Left ventricle myocardium inferior (tissue), 1 donor: ENCODE results near the gene SLC43A3. TPM values are rescaled to one million over a fixed set of nuclear protein-coding genes. Genes with fewer than 3 reads are reported as not detected.
A peak's percentile ranks its signal among the peaks of the same experiment; 100 is the strongest.

Source experiments
- DNase-seq: peaks from one replicate; pipeline ENCODE4 v3.0.0-alpha.2; 2020
- H3K27ac ChIP-seq: fragments of 200-600 bp; replicated peaks from 2 replicates; pipeline ENCODE4 v1.8.0; 2021
- H3K27me3 ChIP-seq: fragments of 200-600 bp; 2 replicates; pipeline ENCODE4 v1.8.0; 2021; ENCODE audit warnings: low read depth
- H3K36me3 ChIP-seq: fragments of 200-600 bp; 2 replicates; pipeline ENCODE4 v1.8.0; 2021
- H3K4me1 ChIP-seq: fragments of 200-600 bp; 2 replicates; pipeline ENCODE4 v1.8.0; 2021
- H3K4me3 ChIP-seq: fragments of 200-600 bp; 2 replicates; pipeline ENCODE4 v1.8.0; 2021; ENCODE audit warnings: mild to moderate bottlenecking, moderate library complexity
- H3K9me3 ChIP-seq: fragments of 200-600 bp; replicated peaks from 2 replicates; pipeline ENCODE4 v1.8.0; 2021
- intact Hi-C: fragments of 100-400 bp; cut with micrococcal nuclease; formaldehyde crosslinking; loops from one replicate; pipeline ENCODE4 v1.11.0; 2022
- total RNA-seq: library from RNA; stranded (reverse); fragmentation: NEBNext Ultra II Directional; extraction: Animal tissue kit (Norgen Biotek cat#: 25700); gene quantifications from one replicate; pipeline ENCODE4 v1.2.1, GENCODE V29; 2021
- TF ChIP-seq, protein P1 (sequence below): fragments of 200-600 bp; IDR thresholded peaks from 2 replicates; pipeline ENCODE4 v1.8.0; 2021; ENCODE audit warnings: antibody characterized with exemption, mild to moderate bottlenecking, borderline replicate concordance
- donor health status: DM: no; HTN: yes; CAD: no; lungs with severe emphysema.

Gene SLC43A3
- total RNA-seq, 1 donor from 2014 or later, result 21.0 TPM

DNA sequence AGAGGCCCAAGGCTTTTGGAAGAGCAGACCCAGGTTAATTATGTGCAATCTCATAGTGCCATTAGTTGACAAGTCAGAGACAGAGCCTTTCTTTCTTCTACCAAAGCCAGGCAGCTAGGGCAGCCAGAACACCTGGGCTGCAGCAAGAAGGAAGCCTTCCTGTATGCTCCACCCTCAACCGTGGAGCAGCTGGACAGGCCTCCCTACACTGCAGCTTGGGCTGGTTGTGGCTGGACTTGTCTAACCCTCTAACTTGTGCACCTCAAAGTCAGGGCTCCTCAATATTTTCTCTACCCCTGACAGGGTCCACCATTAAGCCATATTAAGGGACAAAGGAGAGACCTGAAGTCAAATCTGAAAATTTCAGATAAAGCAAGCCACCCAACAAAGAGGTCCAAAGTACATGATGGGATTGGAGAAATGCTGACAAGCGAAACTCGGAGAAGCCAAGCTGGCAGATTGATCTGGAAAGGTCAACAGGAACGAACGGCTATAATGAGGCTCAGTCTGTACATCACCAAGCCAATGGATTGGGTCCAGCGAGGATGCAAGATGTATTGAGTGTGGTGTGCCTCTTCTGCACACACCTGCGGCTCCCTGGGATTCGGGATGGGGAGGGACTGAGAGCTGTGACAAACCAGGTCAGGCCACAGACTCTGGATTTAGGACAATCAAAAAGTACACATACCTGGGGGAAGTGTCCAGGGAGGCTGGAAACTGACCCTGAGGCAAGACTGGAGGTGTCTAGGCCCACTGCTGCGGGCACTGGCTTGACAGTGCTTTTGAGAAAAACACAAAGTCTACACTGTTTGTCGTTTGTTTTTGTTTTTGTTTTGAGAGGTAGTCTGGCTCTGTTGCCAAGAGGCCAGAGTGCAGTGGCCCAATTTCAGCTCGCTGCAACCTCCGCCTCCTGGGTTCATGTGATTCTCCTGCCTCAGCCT is 11.7 kb upstream of the SLC43A3 start:
- H3K36me3 ChIP-seq, result no peaks in the 10 kb centered on the region
- DNase-seq, result no peak
- TF ChIP-seq, protein P1, sequence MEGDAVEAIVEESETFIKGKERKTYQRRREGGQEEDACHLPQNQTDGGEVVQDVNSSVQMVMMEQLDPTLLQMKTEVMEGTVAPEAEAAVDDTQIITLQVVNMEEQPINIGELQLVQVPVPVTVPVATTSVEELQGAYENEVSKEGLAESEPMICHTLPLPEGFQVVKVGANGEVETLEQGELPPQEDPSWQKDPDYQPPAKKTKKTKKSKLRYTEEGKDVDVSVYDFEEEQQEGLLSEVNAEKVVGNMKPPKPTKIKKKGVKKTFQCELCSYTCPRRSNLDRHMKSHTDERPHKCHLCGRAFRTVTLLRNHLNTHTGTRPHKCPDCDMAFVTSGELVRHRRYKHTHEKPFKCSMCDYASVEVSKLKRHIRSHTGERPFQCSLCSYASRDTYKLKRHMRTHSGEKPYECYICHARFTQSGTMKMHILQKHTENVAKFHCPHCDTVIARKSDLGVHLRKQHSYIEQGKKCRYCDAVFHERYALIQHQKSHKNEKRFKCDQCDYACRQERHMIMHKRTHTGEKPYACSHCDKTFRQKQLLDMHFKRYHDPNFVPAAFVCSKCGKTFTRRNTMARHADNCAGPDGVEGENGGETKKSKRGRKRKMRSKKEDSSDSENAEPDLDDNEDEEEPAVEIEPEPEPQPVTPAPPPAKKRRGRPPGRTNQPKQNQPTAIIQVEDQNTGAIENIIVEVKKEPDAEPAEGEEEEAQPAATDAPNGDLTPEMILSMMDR, result no peak
- no peaks in the 10 kb centered on the region for H3K9me3 ChIP-seq
- H3K4me3 ChIP-seq, result no peak overlapping the region
- H3K27me3 ChIP-seq, result no peaks in the 10 kb centered on the region
- intact Hi-C loops, result no loop called here
- no peak overlapping the region for H3K27ac ChIP-seq
- H3K4me1 ChIP-seq, result no peaks in the 10 kb centered on the region

DNA sequence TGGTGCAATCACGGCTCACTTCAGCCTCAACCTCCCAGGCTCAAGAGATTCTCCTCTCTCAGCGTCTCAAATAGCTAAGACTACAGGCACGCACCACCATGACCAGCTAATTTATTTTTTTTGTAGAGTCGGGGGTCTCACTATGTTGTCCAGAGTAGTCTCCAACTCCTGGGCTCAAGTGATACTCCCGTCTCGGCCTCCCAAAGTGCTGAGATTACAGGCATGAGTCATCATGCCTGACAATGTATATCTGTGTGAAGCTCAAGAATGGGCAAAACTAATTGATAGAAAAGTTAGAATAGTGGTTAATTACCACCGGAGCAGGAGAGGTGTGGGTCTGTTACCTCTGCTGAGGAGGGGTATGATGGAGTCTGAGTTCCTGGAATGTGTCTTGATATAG is 9.1 kb upstream of the SLC43A3 start:
- Histone ChIP-seq H3K4me1 (no peaks in the 10 kb centered on the region), H3K27me3 (no peaks in the 10 kb centered on the region), H3K9me3 (no peaks in the 10 kb centered on the region), H3K27ac (no peak overlapping the region), H3K4me3 (no peak overlapping the region), H3K36me3 (no peaks in the 10 kb centered on the region)
- intact Hi-C loops, result no loop called here
- TF ChIP-seq, protein P1, result no peak
- DNase-seq, result no peak

DNA sequence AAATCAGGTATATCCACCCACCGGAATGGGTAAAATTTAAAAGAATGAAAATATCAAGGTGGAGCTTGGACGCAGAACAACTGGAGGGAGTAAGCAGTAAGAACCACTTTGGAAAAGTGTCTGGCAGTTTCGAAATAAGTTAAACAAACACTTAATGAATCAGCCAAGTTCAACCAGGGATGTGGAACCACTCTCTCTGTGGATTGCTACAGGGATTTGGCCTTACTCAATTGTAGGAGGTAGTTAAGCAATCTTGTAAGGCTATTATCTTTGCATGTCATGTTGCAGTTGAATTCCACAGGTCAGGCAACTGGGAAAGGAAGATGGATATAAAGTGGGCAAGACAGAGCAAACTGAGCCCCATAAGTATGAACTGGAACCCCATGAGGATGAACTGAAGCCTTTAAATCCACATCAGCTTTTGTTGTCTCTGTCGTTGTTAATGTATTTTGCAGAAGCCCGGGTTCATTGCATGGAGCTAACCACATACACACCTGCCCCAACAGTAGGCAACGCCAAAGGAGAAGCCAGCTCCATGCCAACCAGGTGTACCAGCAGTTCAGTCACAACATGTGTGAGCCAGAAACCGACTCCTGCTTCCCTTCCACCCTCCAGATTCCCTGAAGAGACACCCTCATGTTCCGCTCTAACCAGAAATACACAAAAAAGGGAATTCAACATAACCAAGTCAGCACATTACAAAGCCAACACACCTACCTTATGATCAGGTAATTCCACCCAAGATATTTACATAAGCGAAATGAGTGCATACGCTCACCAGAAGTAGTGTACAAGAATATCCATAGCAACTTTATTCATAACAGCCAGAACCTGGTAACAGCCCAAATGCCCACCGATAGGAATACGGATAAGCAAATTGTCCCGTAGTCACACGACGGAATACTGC is 8.0 kb upstream of the SLC43A3 start:
- H3K9me3 ChIP-seq, result no peaks in the 10 kb centered on the region
- H3K27me3 ChIP-seq, result no peaks in the 10 kb centered on the region
- intact Hi-C loops, result no loop called here
- DNase-seq, result no peak
- H3K4me1 ChIP-seq, result peaks cover 8% of the 10 kb centered on the region
- H3K27ac ChIP-seq, result peak overlapping the region; percentile 27
- H3K4me3 ChIP-seq, result no peak overlapping the region
- TF ChIP-seq, protein P1, result no peak
- H3K36me3 ChIP-seq, result no peaks in the 10 kb centered on the region

DNA sequence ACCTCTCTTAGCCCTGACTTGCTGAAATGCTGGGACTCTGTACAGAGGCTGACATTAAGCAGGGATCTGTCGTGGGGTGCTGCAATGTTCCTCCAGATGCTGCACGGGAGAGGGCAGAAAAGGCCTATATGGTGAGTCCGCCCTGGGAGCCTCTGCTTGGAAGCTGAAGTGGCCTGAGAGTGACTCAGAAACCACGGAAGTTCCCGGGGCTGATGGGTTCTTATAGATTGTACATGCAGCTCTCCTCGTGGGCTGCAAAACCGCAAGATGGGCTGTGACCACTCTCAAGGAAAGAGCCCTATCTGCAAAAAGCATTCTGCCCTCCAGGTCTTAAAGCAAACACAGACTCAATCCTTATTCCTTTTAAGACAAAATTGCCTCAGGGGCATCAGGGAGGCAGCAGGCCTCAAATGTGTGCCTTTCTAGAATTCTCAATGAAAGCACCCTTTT is 5.8 kb upstream of the SLC43A3 start:
- intact Hi-C loops, result no loop called here
- TF ChIP-seq, protein P1, result no peak
- H3K9me3 ChIP-seq, result no peaks in the 10 kb centered on the region
- H3K36me3 ChIP-seq, result no peaks in the 10 kb centered on the region
- no peak overlapping the region for H3K4me3 ChIP-seq
- DNase-seq, result no peak
- H3K4me1 ChIP-seq, result peaks cover 27% of the 10 kb centered on the region
- no peaks in the 10 kb centered on the region for H3K27me3 ChIP-seq
- H3K27ac ChIP-seq, result no peak overlapping the region

DNA sequence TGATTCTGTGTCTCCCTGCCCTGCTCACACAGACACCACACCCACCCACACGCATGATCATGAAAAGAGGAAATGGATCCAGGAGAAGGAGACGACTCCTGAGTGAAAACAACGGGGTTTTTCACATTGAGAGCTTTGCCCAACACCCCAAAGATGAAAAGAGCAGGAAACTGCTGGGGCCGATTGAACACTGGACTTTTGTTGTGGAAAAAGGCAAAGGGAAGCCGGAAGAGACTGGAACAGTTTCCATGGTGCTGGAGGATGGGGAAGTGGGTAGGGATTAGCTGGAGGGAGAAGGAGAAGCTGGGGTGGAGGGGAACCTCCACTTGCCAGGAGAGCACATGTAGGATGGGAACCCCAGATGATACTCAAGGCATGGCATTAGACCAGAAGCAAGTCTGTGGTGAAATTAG is 5.2 kb upstream of the SLC43A3 start:
- Histone ChIP-seq H3K9me3 (no peaks in the 10 kb centered on the region), H3K27me3 (no peaks in the 10 kb centered on the region), H3K36me3 (no peaks in the 10 kb centered on the region), H3K4me1 (peaks cover 33% of the 10 kb centered on the region), H3K27ac (no peak overlapping the region), H3K4me3 (no peak overlapping the region)
- DNase-seq, result no peak
- TF ChIP-seq, protein P1, result no peak
- intact Hi-C loops, result no loop called here
